Ishikawa (cell line): ENCODE data around the gene ZNF138.

ENCODE experiments used
- CEBPB ChIP-seq: IDR thresholded peaks from 2 replicates; pipeline ENCODE4 v1.6.1; 2012
- CREB1 ChIP-seq: IDR thresholded peaks from 2 replicates; pipeline ENCODE4 v1.6.1; 2012; ENCODE audit warnings: low read depth
- EGR1 ChIP-seq: IDR thresholded peaks from 2 replicates; pipeline ENCODE4 v1.6.1; 2012
- EP300 ChIP-seq: IDR thresholded peaks from 2 replicates; pipeline ENCODE4 v1.6.1; 2012; ENCODE audit warnings: borderline replicate concordance
- FOXM1 ChIP-seq: IDR thresholded peaks from 2 replicates; pipeline ENCODE4 v1.6.1; 2012; ENCODE audit warnings: low read depth, borderline replicate concordance
- NFIC ChIP-seq: IDR thresholded peaks from 2 replicates; pipeline ENCODE4 v1.6.1; 2012
- RAD21 ChIP-seq: IDR thresholded peaks from 2 replicates; pipeline ENCODE4 v1.6.1; 2012; ENCODE audit warnings: low read depth
- TAF1 ChIP-seq: IDR thresholded peaks from 2 replicates; pipeline ENCODE4 v1.6.1; 2012; ENCODE audit warnings: low read depth, mild to moderate bottlenecking
- TCF12 ChIP-seq: IDR thresholded peaks from 2 replicates; pipeline ENCODE4 v1.6.1; 2012; ENCODE audit warnings: low read depth
- TEAD4 ChIP-seq: IDR thresholded peaks from 2 replicates; pipeline ENCODE4 v1.6.1; 2012
- YY1 ChIP-seq: IDR thresholded peaks from 2 replicates; pipeline ENCODE4 v1.6.1; 2012; ENCODE audit warnings: low read depth
- ZBTB7A ChIP-seq: IDR thresholded peaks from 2 replicates; pipeline ENCODE4 v1.6.1; 2012; ENCODE audit warnings: low read depth
- TF ChIP-seq, protein P1 (sequence below): IDR thresholded peaks from 2 replicates; pipeline ENCODE4 v1.6.1; 2012
- TF ChIP-seq, protein P2 (sequence below): IDR thresholded peaks from 2 replicates; pipeline ENCODE4 v1.6.1; 2012
- TF ChIP-seq, protein P3 (sequence below): IDR thresholded peaks from 2 replicates; pipeline ENCODE4 v1.6.1; 2012; ENCODE audit warnings: low read depth, mild to moderate bottlenecking

Gene ZNF138

DNA sequence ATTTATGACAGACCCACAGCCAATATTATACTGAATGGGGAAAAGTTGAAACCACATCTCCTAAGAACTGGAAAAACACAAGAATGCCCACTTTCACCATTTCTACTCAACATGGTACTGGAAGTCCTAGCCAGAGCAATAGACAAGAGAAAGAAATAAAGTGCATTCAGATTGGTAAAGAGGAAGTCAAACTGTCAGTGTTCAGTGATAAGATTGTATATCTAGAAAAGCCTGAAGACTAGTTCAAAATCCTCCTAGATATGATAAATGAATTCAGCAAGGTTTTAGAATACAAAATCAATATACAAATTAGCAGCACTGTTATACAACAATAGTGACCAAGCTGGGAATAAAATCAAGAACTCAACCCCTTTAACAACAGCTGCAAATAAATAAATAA, 6.9 kb upstream of the ZNF138 start:
- TF ChIP-seq YY1 (no peak), EGR1 (no peak), CEBPB (no peak), RAD21 (no peak), CREB1 (no peak), TAF1 (no peak), ZBTB7A (no peak), EP300 (no peak), TEAD4 (no peak), NFIC (no peak), FOXM1 (no peak), TCF12 (no peak)
- TF ChIP-seq, protein P1, sequence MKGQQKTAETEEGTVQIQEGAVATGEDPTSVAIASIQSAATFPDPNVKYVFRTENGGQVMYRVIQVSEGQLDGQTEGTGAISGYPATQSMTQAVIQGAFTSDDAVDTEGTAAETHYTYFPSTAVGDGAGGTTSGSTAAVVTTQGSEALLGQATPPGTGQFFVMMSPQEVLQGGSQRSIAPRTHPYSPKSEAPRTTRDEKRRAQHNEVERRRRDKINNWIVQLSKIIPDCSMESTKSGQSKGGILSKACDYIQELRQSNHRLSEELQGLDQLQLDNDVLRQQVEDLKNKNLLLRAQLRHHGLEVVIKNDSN: no peak
- TF ChIP-seq, protein P2, sequence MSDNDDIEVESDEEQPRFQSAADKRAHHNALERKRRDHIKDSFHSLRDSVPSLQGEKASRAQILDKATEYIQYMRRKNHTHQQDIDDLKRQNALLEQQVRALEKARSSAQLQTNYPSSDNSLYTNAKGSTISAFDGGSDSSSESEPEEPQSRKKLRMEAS: no peak
- TF ChIP-seq, protein P3, sequence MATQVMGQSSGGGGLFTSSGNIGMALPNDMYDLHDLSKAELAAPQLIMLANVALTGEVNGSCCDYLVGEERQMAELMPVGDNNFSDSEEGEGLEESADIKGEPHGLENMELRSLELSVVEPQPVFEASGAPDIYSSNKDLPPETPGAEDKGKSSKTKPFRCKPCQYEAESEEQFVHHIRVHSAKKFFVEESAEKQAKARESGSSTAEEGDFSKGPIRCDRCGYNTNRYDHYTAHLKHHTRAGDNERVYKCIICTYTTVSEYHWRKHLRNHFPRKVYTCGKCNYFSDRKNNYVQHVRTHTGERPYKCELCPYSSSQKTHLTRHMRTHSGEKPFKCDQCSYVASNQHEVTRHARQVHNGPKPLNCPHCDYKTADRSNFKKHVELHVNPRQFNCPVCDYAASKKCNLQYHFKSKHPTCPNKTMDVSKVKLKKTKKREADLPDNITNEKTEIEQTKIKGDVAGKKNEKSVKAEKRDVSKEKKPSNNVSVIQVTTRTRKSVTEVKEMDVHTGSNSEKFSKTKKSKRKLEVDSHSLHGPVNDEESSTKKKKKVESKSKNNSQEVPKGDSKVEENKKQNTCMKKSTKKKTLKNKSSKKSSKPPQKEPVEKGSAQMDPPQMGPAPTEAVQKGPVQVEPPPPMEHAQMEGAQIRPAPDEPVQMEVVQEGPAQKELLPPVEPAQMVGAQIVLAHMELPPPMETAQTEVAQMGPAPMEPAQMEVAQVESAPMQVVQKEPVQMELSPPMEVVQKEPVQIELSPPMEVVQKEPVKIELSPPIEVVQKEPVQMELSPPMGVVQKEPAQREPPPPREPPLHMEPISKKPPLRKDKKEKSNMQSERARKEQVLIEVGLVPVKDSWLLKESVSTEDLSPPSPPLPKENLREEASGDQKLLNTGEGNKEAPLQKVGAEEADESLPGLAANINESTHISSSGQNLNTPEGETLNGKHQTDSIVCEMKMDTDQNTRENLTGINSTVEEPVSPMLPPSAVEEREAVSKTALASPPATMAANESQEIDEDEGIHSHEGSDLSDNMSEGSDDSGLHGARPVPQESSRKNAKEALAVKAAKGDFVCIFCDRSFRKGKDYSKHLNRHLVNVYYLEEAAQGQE: no peak

- TF ChIP-seq, protein P1: no peak
- TF ChIP-seq CREB1 (no peak), CEBPB (no peak), TCF12 (no peak), YY1 (no peak), NFIC (no peak), TAF1 (no peak), FOXM1 (no peak)
- TF ChIP-seq, protein P2: no peak
- TF ChIP-seq, protein P3: no peak
These were observed 997 bp upstream of the ZNF138 start for GRCh38 chr7:64793106-64793755.

DNA sequence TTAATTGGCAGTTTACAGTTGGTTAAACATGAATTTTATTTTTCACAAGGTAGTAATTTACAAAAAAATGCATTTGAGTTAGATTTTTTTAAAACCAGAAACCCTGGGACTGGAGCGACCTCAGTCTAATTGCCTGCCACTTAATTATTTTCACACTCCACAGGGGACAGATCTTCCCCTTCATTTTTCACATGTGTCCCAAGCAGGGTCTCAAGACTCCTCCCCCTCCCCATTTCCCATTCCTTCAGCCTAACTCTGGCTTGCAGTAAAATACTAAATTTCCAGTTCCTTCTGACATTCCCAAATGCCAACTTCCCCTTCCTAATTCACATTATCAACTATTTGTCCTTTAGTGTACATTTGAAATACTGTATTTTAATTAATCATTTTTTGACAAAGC, 948 bp downstream of the ZNF138 start:
- TF ChIP-seq FOXM1 (no peak), TCF12 (no peak)
- TF ChIP-seq, protein P1: no peak

GRCh38 chr7:64802699-64803098, 8.5 kb downstream of the ZNF138 start:
- TF ChIP-seq TCF12 (no peak), FOXM1 (no peak), TAF1 (no peak), CEBPB (no peak), YY1 (no peak), EP300 (no peak), RAD21 (no peak), NFIC (no peak), TEAD4 (no peak), EGR1 (no peak), ZBTB7A (no peak)
- TF ChIP-seq, protein P2: no peak
- TF ChIP-seq, protein P1: no peak

GRCh38 chr7:64807731-64808365, 13.6 kb downstream of the ZNF138 start:
- TF ChIP-seq TAF1: no peak
- no peak for TF ChIP-seq TCF12
- TF ChIP-seq, protein P1: no peak
- no peak for TF ChIP-seq EGR1
- TF ChIP-seq, protein P3: no peak
- no peak for TF ChIP-seq NFIC
- no peak for TF ChIP-seq ZBTB7A
- TF ChIP-seq EP300: no peak
- TF ChIP-seq RAD21: no peak
- no peak for TF ChIP-seq YY1
- TF ChIP-seq CEBPB: no peak
- TF ChIP-seq FOXM1: no peak
- TF ChIP-seq TEAD4: no peak
